ENCODE results near the gene PRL. TPM values are rescaled to one million over a fixed set of nuclear protein-coding genes. Genes with fewer than 3 reads are reported as not detected.

The PRL gene
- total RNA-seq, 1 experiment from 2014 or later, result not detected

DNA sequence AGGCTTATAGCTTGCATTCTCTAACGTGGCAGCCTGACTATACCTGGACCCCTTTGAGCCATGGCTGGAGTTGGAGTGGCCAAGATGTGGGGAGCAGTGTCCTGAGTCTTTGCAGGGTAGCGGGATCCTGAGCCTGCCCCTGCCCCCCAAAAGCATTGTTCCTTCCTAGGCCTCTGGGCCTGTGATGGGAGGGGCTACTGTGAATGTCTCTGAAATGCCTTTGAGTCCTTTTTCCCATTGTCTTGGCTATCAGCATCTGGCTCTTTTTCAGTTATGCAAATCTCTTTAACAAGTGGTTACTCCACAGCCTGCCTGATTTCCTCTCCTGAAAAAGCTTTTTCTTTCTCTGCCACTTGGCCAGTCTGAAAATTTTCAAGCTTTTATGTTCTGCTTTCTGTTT lies 17.0 kb upstream of the PRL start:
- Histone ChIP-seq H3K9ac (ENCODE audit: extremely low read depth, insufficient read length, low read length) (no peak overlapping the region), H4K91ac (ENCODE audit: insufficient read length, low read depth, low read length) (no peak overlapping the region), H3K9me3 (ENCODE audit: control insufficient read depth, low read depth, low read length) (peaks cover 5% of the 10 kb centered on the region), H2AK5ac (ENCODE audit: insufficient read length, low read length) (no peak overlapping the region), H3K79me2 (ENCODE audit: insufficient read depth, low read length) (no peaks in the 10 kb centered on the region), H3K14ac (ENCODE audit: insufficient read depth, low read length) (no peak overlapping the region), H3K27me3 (ENCODE audit: insufficient read depth, low read length) (no peaks in the 10 kb centered on the region), H2BK12ac (ENCODE audit: insufficient read length, low read depth, low read length) (no peak overlapping the region), H3K18ac (ENCODE audit: insufficient read length, low read depth, low read length) (no peak overlapping the region), H2AFZ (ENCODE audit: low read length) (no peak overlapping the region), H2BK5ac (ENCODE audit: insufficient read length, low read length) (no peak overlapping the region), H2BK20ac (ENCODE audit: low read depth, low read length, poor library complexity, severe bottlenecking) (no peak overlapping the region), H3K23me2 (ENCODE audit: insufficient read length, low read depth, low read length, poor library complexity, severe bottlenecking) (no peaks in the 10 kb centered on the region), H4K5ac (ENCODE audit: insufficient read length, low read depth, low read length) (no peak overlapping the region), H3K23ac (ENCODE audit: insufficient read length, low read depth, low read length) (no peak overlapping the region), H4K20me1 (ENCODE audit: control insufficient read depth, insufficient read depth, insufficient read length) (no peaks in the 10 kb centered on the region), H3K79me1 (ENCODE audit: insufficient read depth, low read depth, low read length, poor library complexity, severe bottlenecking) (no peaks in the 10 kb centered on the region), H2BK15ac (ENCODE audit: low read depth, low read length) (no peak overlapping the region), H3K27ac (ENCODE audit: insufficient read length, low read depth, low read length) (no peak overlapping the region), H4K8ac (replicated peaks; ENCODE audit: insufficient read length, low read depth, low read length) (no peak overlapping the region), H3T11ph (ENCODE audit: low read length) (no peak overlapping the region), H3K4me2 (ENCODE audit: insufficient read depth, insufficient read length, low read length) (no peak overlapping the region), H3K4ac (ENCODE audit: low read depth, low read length) (no peak overlapping the region), H2BK120ac (ENCODE audit: low read depth, low read length, poor library complexity, severe bottlenecking) (no peak overlapping the region), H3K56ac (ENCODE audit: insufficient read length, low read depth, low read length) (no peak overlapping the region), H3K4me1 (ENCODE audit: insufficient read depth, low read length) (no peaks in the 10 kb centered on the region)
- no peaks in the 10 kb centered on the region for H3K27me3 Mint-ChIP-seq (ENCODE audit: low read depth)
- H3K4me3 Mint-ChIP-seq, result no peak overlapping the region
- no peak for DNase-seq
- peaks cover 62 to 63% of the 10 kb centered on the region in 2 experiments for H3K9me3 Mint-ChIP-seq
- H3K4me1 Mint-ChIP-seq, result peaks cover 6 to 11% of the 10 kb centered on the region in 2 experiments
- TF ChIP-seq, protein P1, sequence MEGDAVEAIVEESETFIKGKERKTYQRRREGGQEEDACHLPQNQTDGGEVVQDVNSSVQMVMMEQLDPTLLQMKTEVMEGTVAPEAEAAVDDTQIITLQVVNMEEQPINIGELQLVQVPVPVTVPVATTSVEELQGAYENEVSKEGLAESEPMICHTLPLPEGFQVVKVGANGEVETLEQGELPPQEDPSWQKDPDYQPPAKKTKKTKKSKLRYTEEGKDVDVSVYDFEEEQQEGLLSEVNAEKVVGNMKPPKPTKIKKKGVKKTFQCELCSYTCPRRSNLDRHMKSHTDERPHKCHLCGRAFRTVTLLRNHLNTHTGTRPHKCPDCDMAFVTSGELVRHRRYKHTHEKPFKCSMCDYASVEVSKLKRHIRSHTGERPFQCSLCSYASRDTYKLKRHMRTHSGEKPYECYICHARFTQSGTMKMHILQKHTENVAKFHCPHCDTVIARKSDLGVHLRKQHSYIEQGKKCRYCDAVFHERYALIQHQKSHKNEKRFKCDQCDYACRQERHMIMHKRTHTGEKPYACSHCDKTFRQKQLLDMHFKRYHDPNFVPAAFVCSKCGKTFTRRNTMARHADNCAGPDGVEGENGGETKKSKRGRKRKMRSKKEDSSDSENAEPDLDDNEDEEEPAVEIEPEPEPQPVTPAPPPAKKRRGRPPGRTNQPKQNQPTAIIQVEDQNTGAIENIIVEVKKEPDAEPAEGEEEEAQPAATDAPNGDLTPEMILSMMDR (conservative IDR thresholded peaks at IDR 0.05), result no peak
- H3K27ac Mint-ChIP-seq, result peak overlapping the region in 1 of 3 experiments; percentile 67; a peak in 2 of 7 replicates
- WGBS (ENCODE audit: extremely low coverage, insufficient read length, low lambda C conversion rate), result no CpG with 5 or more reads among the region's 2 CpGs
- peaks cover 38 to 64% (median 53%) of the 10 kb centered on the region in 3 experiments for H3K36me3 Mint-ChIP-seq (ENCODE audit: insufficient read depth in 1 of 3, low read depth in 3 of 3)

All from H9 (cell line).